NCI-H526 treated with DMSO at 0.1 percent for 48 hours (cell line): ENCODE measurements around the gene ESPNL.

Experiments used
- DNase-seq: peaks from one replicate; lab custom pipeline; 2025; lab: John Stamatoyannopoulos, UW

ESPNL gene

GRCh38 chr2:238158509-238159070 lies 58.5 kb downstream of the ESPNL start, which contains the start of gene ERFE:
Gene ERFE, plus strand, starts transcription at chr2:238158970. Its CDS starts 38 bp downstream, at chr2:238159008.
- no peak for DNase-seq

DNA sequence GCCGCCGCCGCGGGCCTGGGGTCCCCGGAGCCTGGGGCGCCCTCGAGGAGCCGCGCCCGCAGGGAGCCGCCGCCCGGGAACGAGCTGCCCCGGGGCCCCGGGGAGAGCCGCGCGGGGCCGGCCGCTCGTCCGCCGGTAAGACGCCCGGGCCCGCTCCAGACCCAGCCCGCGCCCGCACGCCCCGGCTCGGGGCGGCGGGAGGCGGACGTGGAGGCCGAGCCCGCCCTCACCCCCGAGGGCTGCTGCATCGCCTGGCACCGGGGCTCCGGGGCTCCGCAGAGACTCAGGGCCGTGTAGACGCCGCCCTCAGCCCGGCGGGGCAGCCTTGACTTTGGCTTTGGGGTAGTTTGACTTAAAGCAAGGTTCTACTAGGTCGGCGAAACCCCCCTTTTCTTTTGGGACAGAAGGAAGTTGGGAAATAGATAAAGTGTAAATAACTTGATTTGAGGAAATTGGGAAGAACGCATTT lies 59.0 kb downstream of the ESPNL start:
- no peak for DNase-seq

- DNase-seq, result no peak
Measured at GRCh38 chr2:238159661-238160205, 59.6 kb downstream of the ESPNL start.

GRCh38 chr2:238160206-238161129 lies 60.3 kb downstream of the ESPNL start:
- DNase-seq, result no peak

- no peak for DNase-seq
Measured at GRCh38 chr2:238161291-238162051, 61.3 kb downstream of the ESPNL start.

GRCh38 chr2:238162251-238162845 lies 62.2 kb downstream of the ESPNL start:
- no peak for DNase-seq

DNA sequence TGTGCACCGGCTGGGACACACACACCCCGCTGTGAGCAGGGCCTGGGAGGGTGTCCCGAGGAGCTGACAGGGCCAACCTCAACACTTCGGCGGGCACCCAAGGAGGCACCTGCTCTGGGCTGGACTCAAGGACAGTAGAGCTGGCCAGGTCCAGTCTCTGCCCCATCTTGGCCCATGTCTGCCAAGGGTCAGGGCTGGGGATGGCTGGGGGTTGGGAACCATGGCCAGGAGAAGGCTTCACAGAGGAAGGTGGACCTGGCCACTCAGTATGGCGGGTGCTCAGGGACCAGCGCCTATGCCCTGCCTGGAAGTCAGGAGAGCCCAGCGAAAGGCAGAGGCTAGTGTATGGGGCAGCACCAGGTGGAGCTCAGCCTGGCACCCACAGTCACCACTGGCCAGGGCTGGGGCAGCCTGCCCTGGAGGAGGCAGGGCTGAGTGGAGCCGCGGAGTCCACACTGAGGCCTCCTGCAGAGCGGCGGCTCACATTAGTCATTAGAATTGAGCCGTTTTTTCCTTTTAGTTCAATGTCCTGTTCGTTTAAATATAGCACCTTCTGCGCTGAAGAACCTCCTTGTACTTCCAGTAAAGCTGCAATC lies 62.8 kb downstream of the ESPNL start:
- no peak for DNase-seq

DNA sequence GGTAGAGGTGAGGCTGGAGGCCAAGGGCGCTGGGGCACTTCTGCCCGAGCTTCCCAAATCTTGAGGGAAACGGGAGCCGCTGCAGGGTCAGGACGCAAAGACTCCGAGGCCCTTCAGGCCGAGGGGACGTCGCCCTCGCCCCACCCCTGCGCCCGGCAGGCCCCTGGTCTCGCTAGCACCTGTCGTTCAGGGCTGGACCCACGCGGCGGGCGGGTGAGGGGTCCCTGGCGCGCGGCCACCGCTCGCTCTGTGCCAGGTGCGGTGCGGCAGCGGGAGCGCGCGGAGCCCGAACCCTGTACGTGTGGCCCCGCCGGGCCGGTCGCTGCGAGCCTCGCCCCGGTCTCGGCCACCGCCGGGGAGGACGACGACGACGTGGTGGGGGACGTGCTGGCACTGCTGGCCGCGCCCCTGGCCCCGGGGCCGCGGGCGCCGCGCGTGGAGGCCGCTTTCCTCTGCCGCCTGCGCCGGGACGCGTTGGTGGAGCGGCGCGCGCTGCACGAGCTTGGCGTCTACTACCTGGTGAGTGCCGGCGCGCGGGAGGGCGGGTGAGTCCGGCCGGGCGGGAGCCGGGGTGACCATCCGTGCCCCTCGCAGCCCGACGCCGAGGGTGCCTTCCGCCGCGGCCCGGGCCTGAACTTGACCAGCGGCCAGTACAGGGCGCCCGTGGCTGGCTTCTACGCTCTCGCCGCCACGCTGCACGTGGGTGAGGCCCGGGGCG lies 63.5 kb downstream of the ESPNL start:
- no peak for DNase-seq

DNA sequence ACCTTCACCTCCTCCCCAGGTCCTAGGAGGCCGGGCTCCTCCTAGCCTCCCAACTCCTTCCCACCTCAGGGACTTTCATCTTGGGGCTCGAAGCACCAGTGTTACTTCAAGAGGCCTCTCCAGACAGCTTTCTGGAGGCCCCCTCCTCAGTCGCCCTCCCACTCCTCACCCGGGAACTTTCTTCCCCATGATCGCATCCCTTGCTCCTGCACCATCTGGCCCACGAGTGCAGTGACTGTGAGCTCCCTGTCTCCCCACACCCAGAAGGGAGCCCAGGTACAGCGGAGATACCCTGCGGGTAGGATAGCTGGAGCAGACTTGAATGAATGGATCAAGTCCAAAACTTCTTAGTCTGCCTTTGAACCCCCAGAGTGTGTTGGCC lies 64.8 kb downstream of the ESPNL start:
- DNase-seq, result no peak

DNA sequence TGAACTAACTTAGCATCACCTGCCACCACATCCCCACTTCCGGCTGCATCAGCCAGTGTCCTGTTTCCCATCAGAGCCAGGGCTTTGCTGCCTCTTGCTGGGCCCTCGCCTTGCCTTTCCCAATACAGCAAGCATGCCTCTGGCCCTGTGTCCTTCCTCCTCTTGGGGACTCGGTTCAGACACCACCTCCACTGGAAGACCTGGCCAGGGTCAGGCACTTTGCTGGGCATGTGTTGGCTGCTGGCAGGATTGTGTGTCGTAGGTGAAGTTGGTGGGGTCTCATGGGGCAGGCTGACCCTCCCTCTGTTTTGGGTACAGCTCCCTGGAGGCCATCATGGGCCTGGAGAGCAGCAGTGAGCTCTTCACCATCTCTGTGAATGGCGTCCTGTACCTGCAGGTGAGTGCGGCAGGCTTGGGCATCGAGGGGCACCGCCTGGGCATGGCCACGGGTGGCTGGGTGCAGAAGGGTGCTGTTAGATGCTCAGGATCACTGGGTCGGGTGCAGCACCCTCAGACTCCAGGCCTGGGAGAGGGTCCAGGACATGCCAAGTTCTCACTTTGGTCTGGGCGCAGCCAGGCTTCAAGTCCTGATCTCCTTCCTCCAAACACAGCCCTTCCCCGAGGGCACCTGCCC lies 65.3 kb downstream of the ESPNL start:
- DNase-seq, result no peak

DNA sequence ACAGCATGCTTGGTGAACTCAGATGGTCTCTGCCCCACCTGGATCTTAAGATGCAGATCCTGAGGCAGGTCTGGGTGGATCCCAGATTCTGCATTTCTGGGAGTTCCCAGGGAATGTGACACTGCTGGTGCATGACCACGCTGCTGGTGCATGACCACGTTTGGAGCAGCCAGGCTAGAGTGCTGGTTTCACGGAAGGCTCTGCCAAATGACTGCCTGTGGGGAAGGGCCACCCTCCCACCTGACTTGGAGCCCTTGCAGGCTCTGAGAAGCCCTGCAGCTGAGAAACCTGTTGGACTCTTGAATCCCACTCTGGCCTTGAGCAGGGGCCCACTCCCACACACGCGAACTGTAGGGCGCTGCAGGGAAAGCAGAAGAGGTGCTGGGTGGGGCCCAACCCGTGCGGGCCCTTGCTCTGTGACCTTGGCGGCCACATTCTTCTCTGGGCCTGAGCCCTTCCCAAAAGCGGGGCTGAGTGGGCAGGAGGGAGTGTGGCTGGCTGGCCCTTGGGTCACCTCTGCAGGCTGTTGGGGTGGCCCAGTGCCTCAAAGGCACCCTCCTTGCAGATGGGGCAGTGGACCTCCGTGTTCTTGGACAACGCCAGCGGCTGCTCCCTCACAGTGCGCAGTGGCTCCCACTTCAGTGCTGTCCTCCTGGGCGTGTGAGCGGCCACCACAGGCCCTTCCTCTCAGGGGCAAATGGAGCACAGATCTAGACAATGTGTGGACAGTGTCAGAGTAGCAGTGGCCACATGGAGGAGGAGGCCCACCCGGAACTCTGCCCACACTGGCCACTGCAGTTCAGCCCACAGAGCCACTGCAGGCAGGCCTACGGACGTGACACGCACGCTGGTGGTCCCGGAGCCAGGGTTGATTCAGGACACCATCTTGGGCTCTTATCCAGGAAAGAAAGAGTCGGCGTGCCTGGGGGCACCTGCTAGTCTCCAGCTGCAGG lies 66.5 kb downstream of the ESPNL start:
- DNase-seq, result no peak

GRCh38 chr2:238167344-238167715 lies 67.2 kb downstream of the ESPNL start:
- DNase-seq, result no peak

DNA sequence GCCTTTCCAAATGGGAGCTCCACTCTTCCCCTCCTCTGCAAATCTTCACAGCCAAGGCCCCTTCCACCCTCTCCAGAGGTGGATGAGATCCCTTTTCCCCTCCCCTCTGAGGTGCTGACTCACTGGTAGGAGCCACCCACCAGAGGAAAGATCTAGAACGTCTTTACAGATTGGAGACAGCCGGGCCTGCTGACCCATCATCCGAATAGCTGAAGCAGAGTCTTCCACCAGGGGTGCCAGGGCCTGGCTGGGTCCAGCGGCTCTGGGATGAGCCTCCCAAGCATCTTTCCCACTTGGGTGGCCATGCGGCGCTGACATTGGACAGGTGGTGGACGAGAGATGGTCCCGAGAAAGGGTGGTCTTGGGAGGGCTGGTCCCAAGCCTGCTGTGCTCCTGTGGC lies 67.6 kb downstream of the ESPNL start:
- no peak for DNase-seq

GRCh38 chr2:238168196-238169047 lies 68.3 kb downstream of the ESPNL start:
- DNase-seq, result no peak

DNA sequence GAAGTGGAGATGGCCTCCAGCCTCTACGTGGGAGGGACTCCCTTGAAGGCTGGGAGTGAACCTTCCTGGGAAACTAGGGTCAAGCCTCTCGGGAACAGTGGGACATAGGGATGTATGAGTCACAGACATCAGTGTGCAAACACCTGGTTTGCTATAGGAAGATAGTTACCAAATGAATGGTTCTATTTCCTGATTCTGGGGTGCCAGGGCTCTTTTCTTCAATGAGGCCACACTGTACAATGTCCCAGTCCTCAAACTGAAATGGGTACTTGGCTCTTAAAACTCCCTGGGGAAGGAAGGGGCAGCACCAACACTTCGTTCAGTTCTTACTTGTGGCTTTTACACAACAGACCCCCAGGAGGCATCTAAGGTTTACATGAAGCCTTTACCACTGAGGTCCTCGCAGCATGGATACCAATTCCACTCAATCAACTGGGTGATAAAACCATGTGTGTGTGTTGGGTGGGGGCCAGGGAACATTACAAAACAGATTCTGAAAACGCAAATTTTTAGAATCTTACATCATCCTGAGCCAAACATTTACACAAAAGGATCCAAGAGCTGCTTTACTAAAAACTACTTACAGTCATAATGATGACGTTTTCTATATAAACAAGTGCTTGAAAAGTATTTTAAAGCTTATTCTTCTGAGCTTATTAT lies 69.0 kb downstream of the ESPNL start:
- no peak for DNase-seq

DNA sequence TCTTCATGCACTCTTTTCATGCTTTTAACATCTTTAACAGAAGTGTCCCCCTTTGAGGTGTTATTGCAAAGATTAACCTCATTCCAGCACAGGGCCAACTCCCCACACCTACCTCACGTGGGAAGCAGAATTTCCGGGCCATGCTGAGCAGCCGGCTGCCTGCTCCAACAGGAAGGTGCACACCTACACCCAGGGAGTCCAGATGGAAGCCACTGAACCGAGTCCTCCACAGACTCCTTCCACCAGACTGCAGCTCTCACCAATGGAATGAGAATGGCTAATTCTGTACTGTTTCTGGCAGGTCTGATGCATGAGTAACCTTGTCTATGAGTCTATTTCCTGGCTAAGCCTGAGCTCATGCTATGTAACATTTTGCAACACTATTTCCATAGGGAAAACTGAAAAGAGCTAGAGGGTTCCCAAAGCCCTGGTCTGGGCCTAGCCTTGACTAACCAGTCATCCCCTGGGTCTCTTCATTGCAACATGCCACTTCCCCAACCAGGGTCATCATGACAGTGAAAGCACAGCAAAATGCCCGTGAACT lies 69.6 kb downstream of the ESPNL start:
- no peak for DNase-seq

GRCh38 chr2:238170386-238171071 lies 70.4 kb downstream of the ESPNL start:
- no peak for DNase-seq
